H1 (cell line): Measurements from ENCODE around the gene RFX3. TPM values are rescaled to one million over a fixed set of nuclear protein-coding genes. Genes with fewer than 3 reads are reported as not detected.

Experiments used
- CHD7 ChIP-seq: fragments of 300-600 bp; sonication (generic); IDR thresholded peaks from 2 replicates; pipeline ENCODE4 v1.7.1; 2012; ENCODE audit warnings: low read length, moderate library complexity, mild to moderate bottlenecking, inconsistent platforms; ENCODE audit not compliant: insufficient replicate concordance
- CTCF ChIP-seq, 3 experiments: IDR thresholded peaks; 1 replicate in 2 of 3; 2 replicates in 1 of 3; pipeline versions ENCODE4 v1.5.1 to v1.6.1; 2011; ENCODE audit warnings: low read length in 3 of 3, mild to moderate bottlenecking in 3 of 3, inconsistent platforms in 2 of 3, low read depth in 1 of 3, moderate library complexity in 1 of 3; ENCODE audit not compliant: insufficient read depth in 1 of 3; ENCODE audit errors: control extremely low read depth in 1 of 3
- EZH2 ChIP-seq: fragments of 200-600 bp; sonication (generic); IDR thresholded peaks from 2 replicates; pipeline ENCODE4 v1.7.1; 2012; ENCODE audit warnings: low read depth, mild to moderate bottlenecking, moderate library complexity, low read length, inconsistent platforms; ENCODE audit not compliant: severe bottlenecking
- KDM5A ChIP-seq: fragments of 200-600 bp; IDR thresholded peaks from 2 replicates; pipeline ENCODE4 v1.7.1; 2012; ENCODE audit warnings: mild to moderate bottlenecking, low read length, inconsistent platforms, mixed read lengths
- SIX5 ChIP-seq: IDR thresholded peaks from 2 replicates; pipeline ENCODE4 v1.6.1; 2011; ENCODE audit warnings: mild to moderate bottlenecking, low read depth, low read length
- TBP ChIP-seq: IDR thresholded peaks from 2 replicates; pipeline ENCODE4 v1.6.1; 2011; ENCODE audit warnings: low read depth, low read length, improper control_type of control experiment
- USF2 ChIP-seq: IDR thresholded peaks from 2 replicates; pipeline ENCODE4 v1.6.1; 2011; ENCODE audit warnings: low read length, improper control_type of control experiment
- polyA plus RNA-seq, 7 experiments: library from polyadenylated mRNA; depleted of rRNA in 3 of 7; stranded (reverse) in 5 of 7; unstranded in 2 of 7; fragments of >200 nt in 5 of 7; fragments of 200-250 nt in 2 of 7; gene quantifications; 1 replicate in 5 of 7; 2 replicates in 1 of 7; 4 replicates in 1 of 7; pipeline versions ENCODE4 v1.2.1 to v1.2.3, GENCODE V29; 2011 to 2013; ENCODE audit warnings: missing spikeins in 2 of 7, mixed read lengths in 2 of 7
- total RNA-seq: library from RNA; stranded (reverse); fragmentation: NEBNext Ultra II Directional; extraction: Animal tissue kit (Norgen Biotek cat#: 25700); gene quantifications from 2 replicates; pipeline ENCODE4 v1.2.1, GENCODE V29; 2021

Gene RFX3
- total and polyA plus RNA-seq, 2 of the 8 experiments (the other 6 are each of a cell fraction or from before 2014, with no cell fraction given) = 4.9 to 22.6 TPM

- TF ChIP-seq CHD7 (no peak), EZH2 (no peak), KDM5A (no peak), SIX5 (no peak), USF2 (no peak), CTCF (IDR thresholded peaks at IDR 0.05; ENCODE audit: control extremely low read depth in 1 of 3, insufficient read depth in 1 of 3, low read depth in 1 of 3, low read length in 3 of 3) (no peak), TBP (no peak)
Observed at GRCh38 chr9:3308609-3309008, 217.2 kb downstream of the RFX3 start (continued).
